NT2/D1 (cell line): ENCODE measurements around the gene PEAR1.

ENCODE experiments used
- DNase-seq: peaks from one replicate; pipeline ENCODE4 v3.0.0-alpha.2; 2011; ENCODE audit warnings: low read depth, low spot score
- H3K27me3 ChIP-seq: 2 replicates; pipeline ENCODE4 v1.6.0; 2011; ENCODE audit warnings: mild to moderate bottlenecking; ENCODE audit not compliant: insufficient read length, insufficient read depth
- H3K36me3 ChIP-seq: 2 replicates; pipeline ENCODE4 v1.6.1; 2011; ENCODE audit warnings: mild to moderate bottlenecking, low read length, mixed read lengths; ENCODE audit not compliant: insufficient read depth, insufficient read length
- H3K4me1 ChIP-seq: 2 replicates; pipeline ENCODE4 v1.5.1; 2011; ENCODE audit not compliant: insufficient read depth, insufficient read length
- H3K4me3 ChIP-seq: 2 replicates; pipeline ENCODE4 v1.5.1; 2011; ENCODE audit warnings: low read depth; ENCODE audit not compliant: insufficient read length
- H3K9ac ChIP-seq: 2 replicates; pipeline ENCODE4 v1.6.0; 2011; ENCODE audit warnings: low read depth; ENCODE audit not compliant: insufficient read length
- H3K9me3 ChIP-seq: 2 replicates; pipeline ENCODE4 v1.5.1; 2011; ENCODE audit warnings: mild to moderate bottlenecking, low read length; ENCODE audit not compliant: insufficient read depth
- SUZ12 ChIP-seq: IDR thresholded peaks from 2 replicates; pipeline ENCODE4 v1.6.1; 2011; ENCODE audit not compliant: insufficient read length, insufficient read depth; ENCODE audit errors: extremely low read depth
- YY1 ChIP-seq: IDR thresholded peaks from 2 replicates; pipeline ENCODE4 v1.6.1; 2011; ENCODE audit not compliant: insufficient read length, insufficient read depth
- ZNF274 ChIP-seq: IDR thresholded peaks from 2 replicates; pipeline ENCODE4 v1.6.1; 2011; ENCODE audit warnings: mild to moderate bottlenecking, low read depth, low read length

The PEAR1 gene

DNA sequence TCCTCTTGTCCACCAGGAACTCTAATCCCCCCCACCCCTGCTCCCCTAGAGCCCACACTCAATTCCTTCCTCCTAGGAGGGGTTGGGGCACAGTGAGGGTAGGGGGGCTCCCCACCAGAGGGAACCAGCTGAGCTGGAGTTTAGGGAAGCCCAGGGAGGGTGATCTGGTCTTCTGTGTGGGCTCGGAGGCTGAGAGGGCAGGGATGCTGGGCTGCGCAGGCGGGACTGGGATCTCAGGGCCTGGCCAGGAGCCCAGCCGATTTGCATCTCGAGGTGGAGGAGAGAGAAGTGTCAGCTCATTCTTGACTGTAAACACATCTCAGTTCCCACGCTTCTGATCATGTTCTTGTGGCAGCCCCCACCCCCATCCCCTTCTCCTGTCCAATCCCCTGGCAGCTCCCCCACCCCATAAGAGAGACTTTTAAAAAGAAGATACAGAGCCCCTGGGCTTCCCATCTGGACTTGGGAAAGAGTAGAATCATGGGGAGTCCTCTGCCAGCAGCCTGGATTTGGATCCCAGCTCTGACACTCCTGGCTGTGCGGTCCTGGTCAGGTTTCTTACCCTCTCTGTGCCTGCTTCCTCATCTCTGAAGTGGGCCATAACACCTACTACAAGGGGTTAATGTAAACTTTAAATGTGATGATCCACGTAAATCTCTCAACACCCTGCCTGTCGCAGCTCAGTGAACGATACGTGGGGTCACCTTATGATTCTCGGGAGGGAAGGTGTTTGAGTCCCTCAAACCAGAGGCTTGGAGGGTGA, 6.6 kb downstream of the PEAR1 start:
- no peaks in the 10 kb centered on the region for H3K9me3 ChIP-seq
- no peak overlapping the region for H3K4me3 ChIP-seq
- no peaks in the 10 kb centered on the region for H3K27me3 ChIP-seq
- no peak for DNase-seq
- TF ChIP-seq ZNF274: no peak
- TF ChIP-seq YY1: no peak
- TF ChIP-seq SUZ12: no peak
- peaks cover 9% of the 10 kb centered on the region for H3K36me3 ChIP-seq
- peaks cover 39% of the 10 kb centered on the region for H3K4me1 ChIP-seq
- H3K9ac ChIP-seq: no peak overlapping the region

DNA sequence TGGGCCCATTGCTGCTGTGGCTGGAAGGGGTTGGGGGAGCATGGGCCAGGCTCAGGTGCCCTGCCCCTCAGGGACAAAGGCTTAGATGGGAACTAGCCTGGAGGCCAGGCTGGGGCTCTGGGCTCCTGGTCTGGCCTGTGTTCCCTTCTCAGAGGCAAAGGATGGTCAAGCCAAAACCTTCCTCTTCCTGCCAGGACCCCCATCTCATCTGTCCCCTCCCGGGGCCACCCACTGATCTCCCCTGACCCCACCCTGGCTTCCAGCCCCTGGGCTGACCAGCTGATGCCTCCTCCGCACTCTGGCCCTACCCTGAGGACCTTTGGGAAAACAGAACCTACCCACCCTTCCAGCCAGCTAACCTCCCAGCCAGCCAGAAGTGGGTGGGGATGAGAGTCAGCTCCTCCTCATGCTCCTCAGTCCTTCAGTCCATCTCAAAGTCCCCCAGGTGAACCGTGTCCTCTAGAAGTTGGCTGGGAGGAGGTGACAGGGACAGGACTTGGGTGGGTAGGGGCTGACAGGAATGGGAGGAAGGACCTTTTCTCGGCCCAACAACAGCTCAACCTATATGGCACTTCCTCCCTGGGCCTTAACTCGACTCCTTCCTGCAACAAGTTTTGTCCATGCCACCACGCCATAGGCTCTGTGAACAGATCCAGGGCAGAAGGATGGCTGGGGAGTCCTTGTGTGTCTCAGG, 7.5 kb downstream of the PEAR1 start:
- DNase-seq: no peak
- Histone ChIP-seq H3K9me3 (peaks cover 5% of the 10 kb centered on the region; the same call in 1 of the 2 replicates), H3K9ac (no peak overlapping the region), H3K27me3 (no peaks in the 10 kb centered on the region), H3K4me1 (peaks cover 38% of the 10 kb centered on the region), H3K36me3 (peaks cover 18% of the 10 kb centered on the region), H3K4me3 (no peak overlapping the region)
- no peak for TF ChIP-seq SUZ12
- no peak for TF ChIP-seq YY1

DNA sequence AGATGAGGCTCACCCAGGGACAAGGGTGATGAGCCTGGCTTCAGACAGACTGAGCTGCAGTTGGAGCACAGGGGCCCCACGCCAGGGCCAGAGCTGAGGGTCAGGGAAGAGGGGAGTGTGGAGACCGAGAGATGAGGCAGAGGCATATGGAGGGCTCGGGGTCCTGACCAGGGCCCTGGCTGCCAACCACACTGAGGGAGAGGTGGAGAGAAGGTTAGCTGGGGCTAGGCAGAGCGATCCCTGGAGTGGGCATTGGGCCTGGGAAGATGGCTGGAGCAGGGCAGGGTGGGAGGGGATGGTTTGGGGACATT, 8.0 kb downstream of the PEAR1 start:
- Histone ChIP-seq H3K4me3 (no peak overlapping the region), H3K4me1 (peaks cover 33% of the 10 kb centered on the region), H3K9ac (no peak overlapping the region), H3K27me3 (no peaks in the 10 kb centered on the region), H3K9me3 (peaks cover 10% of the 10 kb centered on the region; the same call in 1 of the 2 replicates), H3K36me3 (peaks cover 23% of the 10 kb centered on the region)
- no peak for DNase-seq
- no peak for TF ChIP-seq YY1
- no peak for TF ChIP-seq SUZ12
- no peak for TF ChIP-seq ZNF274

DNA sequence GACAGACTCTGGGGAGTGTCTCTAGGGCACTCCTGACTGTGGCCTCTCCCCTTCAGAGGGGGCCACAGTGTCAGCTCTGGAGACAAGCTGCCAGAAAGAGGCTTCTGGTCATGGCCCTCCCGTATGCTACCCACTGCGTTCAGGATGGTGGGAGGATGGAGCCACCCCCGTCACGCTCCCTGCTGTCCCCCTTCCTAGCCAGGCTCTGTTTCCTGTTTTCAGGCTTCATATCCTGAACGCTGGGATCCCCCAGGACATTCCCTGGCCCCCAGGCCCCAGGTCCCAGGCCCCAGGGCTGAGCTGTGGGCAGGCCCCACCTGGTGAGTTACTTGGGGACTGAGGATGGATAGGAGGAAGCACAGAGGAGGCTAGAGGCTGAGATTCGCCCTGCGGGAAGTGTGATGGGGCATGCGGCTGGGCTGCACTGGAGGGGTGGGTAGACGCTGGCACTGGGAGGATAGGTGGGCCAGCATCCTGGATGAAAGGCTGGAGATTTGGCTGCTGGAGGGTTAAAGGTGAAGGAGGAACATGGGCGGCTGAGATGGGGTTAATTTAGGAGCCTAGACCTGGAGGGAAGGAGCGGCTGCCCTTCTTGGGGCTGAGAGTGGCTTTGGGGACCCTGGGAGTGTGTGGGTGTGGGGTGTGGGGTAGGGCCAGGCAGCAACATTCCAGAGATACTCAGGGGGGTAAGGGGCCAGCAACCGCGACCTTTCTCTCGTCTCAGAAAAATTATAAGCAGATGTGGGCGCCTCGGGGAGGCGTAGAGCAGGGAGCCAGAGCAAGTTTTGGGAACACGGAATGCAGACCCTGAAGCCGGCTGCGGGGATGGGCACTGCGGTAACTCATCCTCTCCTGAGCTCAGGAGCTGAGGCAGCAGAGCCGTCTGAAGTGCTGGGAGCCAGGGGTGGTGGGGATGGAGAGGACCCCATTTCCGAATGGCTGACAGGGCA, 8.7 kb downstream of the PEAR1 start:
- TF ChIP-seq YY1 (no peak), SUZ12 (no peak), ZNF274 (no peak)
- peaks cover 27% of the 10 kb centered on the region for H3K4me1 ChIP-seq
- DNase-seq: no peak
- H3K9me3 ChIP-seq: peaks cover 13% of the 10 kb centered on the region; the same call in 1 of the 2 replicates
- no peak overlapping the region for H3K9ac ChIP-seq
- H3K27me3 ChIP-seq: no peaks in the 10 kb centered on the region
- H3K36me3 ChIP-seq: peaks cover 30% of the 10 kb centered on the region
- H3K4me3 ChIP-seq: no peak overlapping the region

DNA sequence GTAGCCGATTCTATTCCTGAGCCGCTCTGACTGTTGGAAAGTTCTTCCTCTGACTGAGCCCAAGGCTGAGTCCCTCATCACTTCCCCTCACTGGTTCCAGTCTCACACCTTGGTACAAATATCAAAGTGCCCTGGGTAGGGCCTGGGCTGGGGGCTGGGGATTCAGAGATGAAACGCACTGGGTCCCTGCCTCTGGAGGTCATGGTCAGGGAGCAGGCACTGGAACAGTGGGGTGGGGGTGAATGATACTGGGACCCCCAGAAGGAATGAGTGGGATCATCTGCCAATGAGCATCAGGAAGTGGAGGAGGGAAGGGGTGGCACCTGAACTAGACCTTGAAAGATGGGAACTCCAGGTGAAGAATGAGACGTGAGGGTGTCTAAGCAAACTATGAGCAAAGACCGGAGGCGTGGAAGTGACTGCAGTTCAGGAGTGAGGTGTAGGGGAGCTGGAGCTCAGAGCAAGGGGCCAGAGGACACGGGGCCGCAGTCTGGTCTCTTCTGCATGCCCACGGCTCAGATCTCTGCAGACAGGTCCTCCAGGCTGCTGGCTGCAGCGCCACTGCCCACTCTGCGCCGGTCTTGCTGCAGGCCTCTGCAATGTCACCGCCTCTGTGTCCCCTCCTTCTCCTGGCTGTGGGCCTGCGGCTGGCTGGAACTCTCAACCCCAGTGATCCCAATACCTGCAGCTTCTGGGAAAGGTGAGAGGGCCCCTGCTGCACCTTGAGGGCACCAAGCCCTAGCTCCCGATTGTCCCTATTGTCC, 10.0 kb downstream of the PEAR1 start:
- TF ChIP-seq ZNF274 (no peak), SUZ12 (no peak), YY1 (no peak)
- Histone ChIP-seq H3K9me3 (peaks cover 13% of the 10 kb centered on the region; the same call in 1 of the 2 replicates), H3K4me1 (peaks cover 15% of the 10 kb centered on the region), H3K27me3 (no peaks in the 10 kb centered on the region), H3K4me3 (no peak overlapping the region), H3K36me3 (peaks cover 38% of the 10 kb centered on the region), H3K9ac (no peak overlapping the region)
- no peak for DNase-seq

DNA sequence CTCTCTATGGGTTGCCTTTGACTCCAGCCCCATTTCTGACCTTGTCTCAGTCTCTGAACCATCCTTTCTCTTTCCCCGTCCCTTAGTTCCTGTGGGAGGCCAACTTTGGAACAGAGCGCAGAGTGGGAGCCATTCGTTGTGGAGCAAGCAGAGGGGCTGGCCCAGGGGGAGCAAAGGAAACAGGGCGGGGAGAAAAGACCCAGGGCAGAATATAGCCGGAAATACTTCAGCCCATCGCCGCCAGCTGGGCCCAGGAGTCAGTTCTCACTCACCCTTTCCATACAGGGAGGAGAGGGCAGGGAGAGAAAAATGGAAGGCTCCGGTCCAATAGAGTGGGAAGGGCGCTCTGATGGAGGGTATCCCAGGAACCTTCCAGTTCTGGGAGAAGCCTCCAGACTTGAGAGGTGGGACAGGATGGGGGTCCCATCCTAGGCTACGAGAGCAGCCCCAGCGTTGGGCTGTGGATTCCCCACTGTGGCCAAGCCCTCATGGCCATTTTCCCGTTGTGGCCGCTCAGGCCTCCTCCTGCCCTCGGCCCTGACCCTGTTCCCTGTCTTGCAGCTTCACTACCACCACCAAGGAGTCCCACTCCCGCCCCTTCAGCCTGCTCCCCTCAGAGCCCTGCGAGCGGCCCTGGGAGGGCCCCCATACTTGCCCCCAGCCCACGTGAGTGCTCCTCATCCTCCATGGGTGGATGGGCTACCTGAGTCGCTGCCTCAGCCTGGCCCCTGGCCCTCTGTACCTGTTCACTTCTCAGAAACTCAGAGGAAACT, 10.9 kb downstream of the PEAR1 start:
- Histone ChIP-seq H3K9me3 (peaks cover 13% of the 10 kb centered on the region; the same call in 1 of the 2 replicates), H3K4me1 (peaks cover 14% of the 10 kb centered on the region), H3K36me3 (peaks cover 47% of the 10 kb centered on the region), H3K27me3 (no peaks in the 10 kb centered on the region), H3K4me3 (no peak overlapping the region), H3K9ac (no peak overlapping the region)
- DNase-seq: no peak
- TF ChIP-seq YY1 (no peak), SUZ12 (no peak), ZNF274 (no peak)
